DOHH2 (cell line): Measurements from ENCODE around the gene ILDR2.

Experiments
- EZH2phosphoT487 ChIP-seq: fragments of 200-600 bp; sonication (generic); IDR thresholded peaks from 2 replicates; pipeline ENCODE4 v1.6.1; 2017; ENCODE audit warnings: borderline replicate concordance, mild to moderate bottlenecking, antibody characterized with exemption, low read length, moderate library complexity, mixed read lengths
- TF ChIP-seq, protein P1 (sequence below): fragments of 200-600 bp; sonication (generic); IDR thresholded peaks from one replicate; pipeline ENCODE4 v1.5.1; 2014; ENCODE audit warnings: antibody characterized with exemption, mild to moderate bottlenecking, low read depth, low read length; ENCODE audit not compliant: poor library complexity, severe bottlenecking

DNA sequence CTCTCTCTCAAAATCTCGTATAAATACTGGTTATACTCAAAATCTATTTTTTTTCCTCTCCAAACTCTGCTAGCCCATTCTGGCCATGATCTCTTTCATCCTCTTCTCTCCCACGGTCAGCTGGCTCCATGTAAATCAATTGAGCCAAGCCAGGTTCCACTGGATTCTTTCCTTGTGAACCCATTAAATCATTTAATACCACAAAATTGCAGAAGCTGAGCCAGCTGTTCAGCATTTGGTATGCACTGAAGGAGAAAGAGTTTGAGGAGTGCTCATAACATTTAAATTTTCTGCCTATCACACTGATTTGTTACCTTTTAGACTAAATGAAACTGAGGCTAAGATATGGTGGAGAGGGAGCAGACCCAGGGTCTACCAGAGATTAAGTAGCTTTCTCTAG lies 70.2 kb downstream of the ILDR2 start:
- TF ChIP-seq EZH2phosphoT487: no peak
- TF ChIP-seq, protein P1, sequence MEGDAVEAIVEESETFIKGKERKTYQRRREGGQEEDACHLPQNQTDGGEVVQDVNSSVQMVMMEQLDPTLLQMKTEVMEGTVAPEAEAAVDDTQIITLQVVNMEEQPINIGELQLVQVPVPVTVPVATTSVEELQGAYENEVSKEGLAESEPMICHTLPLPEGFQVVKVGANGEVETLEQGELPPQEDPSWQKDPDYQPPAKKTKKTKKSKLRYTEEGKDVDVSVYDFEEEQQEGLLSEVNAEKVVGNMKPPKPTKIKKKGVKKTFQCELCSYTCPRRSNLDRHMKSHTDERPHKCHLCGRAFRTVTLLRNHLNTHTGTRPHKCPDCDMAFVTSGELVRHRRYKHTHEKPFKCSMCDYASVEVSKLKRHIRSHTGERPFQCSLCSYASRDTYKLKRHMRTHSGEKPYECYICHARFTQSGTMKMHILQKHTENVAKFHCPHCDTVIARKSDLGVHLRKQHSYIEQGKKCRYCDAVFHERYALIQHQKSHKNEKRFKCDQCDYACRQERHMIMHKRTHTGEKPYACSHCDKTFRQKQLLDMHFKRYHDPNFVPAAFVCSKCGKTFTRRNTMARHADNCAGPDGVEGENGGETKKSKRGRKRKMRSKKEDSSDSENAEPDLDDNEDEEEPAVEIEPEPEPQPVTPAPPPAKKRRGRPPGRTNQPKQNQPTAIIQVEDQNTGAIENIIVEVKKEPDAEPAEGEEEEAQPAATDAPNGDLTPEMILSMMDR: no peak
